PC-9 (cell line): ENCODE measurements around the gene CMIP.

Experiments
- CTCF ChIP-seq: fragments of 200-600 bp; sonication (generic); conservative IDR thresholded peaks from 2 replicates; pipeline ENCODE4 v1.6.1; 2017; ENCODE audit warnings: mixed run types, antibody characterized with exemption, mild to moderate bottlenecking, moderate library complexity
- EZH2 ChIP-seq: fragments of 200-600 bp; sonication (generic); IDR thresholded peaks from 2 replicates; pipeline ENCODE4 v1.8.0; 2017; ENCODE audit warnings: antibody characterized with exemption, low read depth

- TF ChIP-seq CTCF (no peak), EZH2 (no peak)
Observed at GRCh38 chr16:81646561-81646960, 202.0 kb downstream of the CMIP start.
